ENCODE measurements around the gene NTNG2. TPM values are rescaled to one million over a fixed set of nuclear protein-coding genes. Genes with fewer than 3 reads are reported as not detected.

NTNG2 gene
- total RNA-seq, 2 donors from 2014 or later = 8.3 to 11.5 TPM

DNA sequence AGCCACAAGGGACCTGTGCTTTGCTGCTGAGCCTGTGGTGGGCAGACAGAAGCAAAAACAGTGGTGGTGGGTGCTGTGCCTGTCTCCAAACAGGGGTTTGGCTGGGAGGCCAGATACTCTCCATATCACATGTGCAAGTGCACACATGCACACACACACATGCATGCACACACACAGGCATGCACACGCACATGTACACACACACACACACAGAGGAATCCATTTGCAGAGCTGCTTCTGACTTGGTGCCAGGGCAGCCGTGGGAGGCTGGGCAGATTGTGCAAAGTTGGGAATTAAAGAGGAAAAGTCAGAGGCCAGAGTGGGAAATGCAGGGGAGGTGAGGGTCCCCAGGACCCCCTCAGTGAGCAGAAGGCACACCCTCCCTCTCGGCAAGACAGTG is 71.3 kb downstream of the NTNG2 start:
- Mint-ChIP-seq H3K27me3 (no peaks in the 10 kb centered on the region), H3K36me3 (no peaks in the 10 kb centered on the region), H3K4me1 (ENCODE audit: low read depth in 2 of 2) (peaks cover 0 to 4% of the 10 kb centered on the region in 2 donors), H3K9me3 (no peaks in the 10 kb centered on the region), H3K4me3 (no peak overlapping the region), H3K27ac (no peak overlapping the region)
- ATAC-seq = no peak
- DNase-seq (ENCODE audit: low spot score) = no peak

DNA sequence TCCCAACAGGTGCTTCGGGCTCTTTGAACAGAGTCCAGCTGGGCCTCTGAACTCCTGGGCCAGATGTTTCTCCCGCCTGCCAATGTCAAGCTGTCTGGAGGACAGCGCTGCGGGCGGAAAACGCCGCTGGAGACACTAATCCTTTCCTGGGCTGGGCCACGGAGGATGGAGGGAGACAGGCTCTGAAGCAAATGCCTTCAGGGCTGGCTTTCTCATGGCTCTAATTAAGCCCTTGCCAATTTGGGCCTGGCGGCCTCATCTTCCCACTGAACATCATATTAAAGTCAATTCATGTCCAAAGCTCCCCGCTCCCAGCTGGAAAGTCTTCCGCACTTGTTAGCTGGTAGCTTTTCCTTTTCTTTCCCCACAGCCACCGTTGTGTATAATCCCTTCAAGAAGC is 72.7 kb downstream of the NTNG2 start:
- no peak for DNase-seq (ENCODE audit: low spot score)

DNA sequence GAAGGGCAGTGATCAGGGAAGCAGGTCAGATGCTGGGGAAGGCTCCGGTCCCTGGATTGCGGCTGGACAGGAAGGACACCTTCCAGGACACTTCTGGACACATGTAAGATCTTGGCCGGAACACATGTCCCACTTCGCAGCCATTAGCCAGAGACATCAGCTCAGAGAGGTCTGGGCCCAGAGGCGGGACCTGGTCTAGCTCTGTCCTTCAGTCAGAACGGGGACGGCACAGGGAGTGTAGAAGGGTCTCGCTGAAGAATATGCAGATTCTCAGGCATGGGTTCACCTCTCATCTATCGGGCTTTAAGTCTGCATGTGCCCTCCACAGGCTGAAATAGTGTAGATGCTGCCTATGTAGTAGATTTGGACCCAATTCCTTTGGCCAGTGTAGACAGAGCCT is 73.3 kb downstream of the NTNG2 start:
- H3K4me3 Mint-ChIP-seq = no peak overlapping the region
- H3K9me3 Mint-ChIP-seq = no peaks in the 10 kb centered on the region
- H3K27ac Mint-ChIP-seq = no peak overlapping the region
- ATAC-seq (no peak), DNase-seq (ENCODE audit: low spot score) (no peak)
- peaks cover 0 to 4% of the 10 kb centered on the region in 2 donors for H3K4me1 Mint-ChIP-seq (ENCODE audit: low read depth in 2 of 2)
- H3K36me3 Mint-ChIP-seq = no peaks in the 10 kb centered on the region
- no peaks in the 10 kb centered on the region for H3K27me3 Mint-ChIP-seq

More for the DNA sequence above, 72.7 kb downstream of the NTNG2 start:
- Mint-ChIP-seq H3K27me3 (no peaks in the 10 kb centered on the region), H3K27ac (no peak overlapping the region), H3K36me3 (no peaks in the 10 kb centered on the region), H3K4me1 (ENCODE audit: low read depth in 2 of 2) (peaks cover 0 to 4% of the 10 kb centered on the region in 2 donors), H3K9me3 (no peaks in the 10 kb centered on the region), H3K4me3 (no peak overlapping the region)
- no peak for ATAC-seq

DNA sequence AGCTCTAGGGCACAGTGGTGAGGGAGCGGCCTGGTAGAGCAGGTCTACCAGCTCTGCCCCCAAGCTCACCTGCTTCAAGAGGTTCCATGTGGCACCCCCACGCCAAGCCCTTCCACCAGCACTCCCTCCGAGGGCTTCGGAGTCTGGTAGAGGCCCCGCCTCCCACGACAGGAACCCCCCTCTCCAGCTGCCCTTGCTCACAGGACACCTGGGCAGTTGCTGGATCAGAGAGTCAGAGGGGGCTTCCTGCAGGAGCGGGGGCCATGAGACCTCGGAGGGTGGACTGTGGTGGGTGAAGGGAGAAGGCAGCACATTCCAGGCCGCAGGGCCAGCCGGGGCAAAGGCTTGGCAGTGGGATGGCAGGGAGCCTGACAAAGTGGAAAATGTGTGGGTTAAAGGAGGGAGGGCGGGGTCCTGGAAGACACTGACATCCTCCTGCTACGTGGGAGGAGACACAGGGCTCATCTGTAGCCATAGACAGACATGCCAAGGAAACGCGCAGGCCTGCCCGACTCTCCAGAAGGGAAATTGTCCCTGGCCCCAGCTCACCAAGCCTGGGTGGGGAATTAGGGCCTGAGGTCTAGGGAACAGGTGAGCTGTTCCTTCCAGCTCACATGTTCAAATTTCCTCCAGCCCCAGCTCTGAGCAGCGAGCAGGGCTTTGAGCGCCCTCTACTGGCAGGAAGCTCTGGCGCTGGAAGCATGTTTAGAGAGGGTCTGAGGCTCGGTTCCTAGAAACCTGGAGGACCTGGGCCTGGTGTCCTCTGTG is 74.2 kb downstream of the NTNG2 start:
- Mint-ChIP-seq H3K4me1 (ENCODE audit: low read depth in 2 of 2) (peaks cover 0 to 4% of the 10 kb centered on the region in 2 donors), H3K27me3 (no peaks in the 10 kb centered on the region), H3K4me3 (no peak overlapping the region), H3K27ac (no peak overlapping the region), H3K9me3 (no peaks in the 10 kb centered on the region), H3K36me3 (no peaks in the 10 kb centered on the region)
- peak; percentile 75 for DNase-seq (ENCODE audit: low spot score)
- no peak for ATAC-seq

DNA sequence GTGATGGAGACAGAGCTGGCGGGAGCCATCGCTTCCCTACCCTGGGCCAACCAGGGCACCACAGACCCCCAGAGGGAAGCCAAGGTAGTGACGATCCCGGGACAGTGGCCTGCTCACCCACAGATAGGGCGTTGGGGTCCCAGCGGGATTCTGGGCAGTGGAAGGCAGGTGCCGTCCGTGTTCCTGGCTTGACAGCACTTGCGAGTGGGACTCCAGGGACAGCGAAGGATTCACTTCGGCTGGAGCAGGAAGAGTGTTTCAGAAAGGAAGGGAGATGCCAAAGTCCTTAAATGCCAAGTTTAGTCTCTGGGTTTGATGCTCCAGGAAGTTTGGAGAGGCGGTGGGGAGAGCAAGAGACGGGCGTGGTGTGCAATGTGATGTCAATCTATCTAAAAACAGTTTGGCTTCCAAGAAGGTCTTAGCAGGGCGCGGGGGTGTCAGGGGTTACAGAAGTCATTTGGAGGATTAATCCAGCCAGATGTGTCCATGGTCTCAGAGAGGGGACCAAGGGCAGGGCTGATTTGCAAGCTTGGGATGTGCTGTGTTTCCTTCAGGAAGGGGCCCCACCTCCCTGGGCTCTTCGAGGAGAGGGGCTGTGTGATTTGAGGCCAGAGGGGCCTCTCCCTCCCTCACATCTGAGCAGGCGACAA is 74.9 kb downstream of the NTNG2 start:
- Mint-ChIP-seq H3K36me3 (no peaks in the 10 kb centered on the region), H3K27me3 (no peaks in the 10 kb centered on the region), H3K4me1 (ENCODE audit: low read depth in 2 of 2) (peaks cover 3 to 4% of the 10 kb centered on the region in 2 donors), H3K9me3 (no peaks in the 10 kb centered on the region), H3K27ac (no peak overlapping the region), H3K4me3 (no peak overlapping the region)
- no peak for DNase-seq (ENCODE audit: low spot score)
- no peak for ATAC-seq

DNA sequence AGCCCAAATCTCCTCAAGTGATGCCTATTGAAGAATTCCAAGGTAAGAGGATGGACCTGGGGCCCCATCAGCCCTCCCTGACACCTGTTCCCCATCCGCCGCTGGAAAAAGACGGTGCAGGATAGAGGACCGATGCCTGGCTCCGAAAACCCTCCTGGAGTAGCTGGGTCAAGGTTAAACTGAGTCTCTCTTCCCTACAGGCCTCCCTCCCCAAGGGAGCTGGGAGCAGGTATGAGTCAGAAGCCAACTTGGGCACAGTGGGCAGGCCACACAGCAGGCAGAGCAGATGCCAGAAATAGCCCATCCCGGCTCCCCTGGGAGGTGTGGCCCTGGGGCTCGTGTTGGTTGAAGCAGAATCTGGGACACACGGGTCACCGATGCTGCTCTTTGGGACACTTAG is 75.6 kb downstream of the NTNG2 start:
- Mint-ChIP-seq H3K4me3 (no peak overlapping the region), H3K27me3 (no peaks in the 10 kb centered on the region), H3K36me3 (no peaks in the 10 kb centered on the region), H3K27ac (no peak overlapping the region), H3K4me1 (ENCODE audit: low read depth in 2 of 2) (peaks cover 7% of the 10 kb centered on the region in 2 donors), H3K9me3 (no peaks in the 10 kb centered on the region)
- DNase-seq (ENCODE audit: low spot score) (no peak), ATAC-seq (no peak)

DNA sequence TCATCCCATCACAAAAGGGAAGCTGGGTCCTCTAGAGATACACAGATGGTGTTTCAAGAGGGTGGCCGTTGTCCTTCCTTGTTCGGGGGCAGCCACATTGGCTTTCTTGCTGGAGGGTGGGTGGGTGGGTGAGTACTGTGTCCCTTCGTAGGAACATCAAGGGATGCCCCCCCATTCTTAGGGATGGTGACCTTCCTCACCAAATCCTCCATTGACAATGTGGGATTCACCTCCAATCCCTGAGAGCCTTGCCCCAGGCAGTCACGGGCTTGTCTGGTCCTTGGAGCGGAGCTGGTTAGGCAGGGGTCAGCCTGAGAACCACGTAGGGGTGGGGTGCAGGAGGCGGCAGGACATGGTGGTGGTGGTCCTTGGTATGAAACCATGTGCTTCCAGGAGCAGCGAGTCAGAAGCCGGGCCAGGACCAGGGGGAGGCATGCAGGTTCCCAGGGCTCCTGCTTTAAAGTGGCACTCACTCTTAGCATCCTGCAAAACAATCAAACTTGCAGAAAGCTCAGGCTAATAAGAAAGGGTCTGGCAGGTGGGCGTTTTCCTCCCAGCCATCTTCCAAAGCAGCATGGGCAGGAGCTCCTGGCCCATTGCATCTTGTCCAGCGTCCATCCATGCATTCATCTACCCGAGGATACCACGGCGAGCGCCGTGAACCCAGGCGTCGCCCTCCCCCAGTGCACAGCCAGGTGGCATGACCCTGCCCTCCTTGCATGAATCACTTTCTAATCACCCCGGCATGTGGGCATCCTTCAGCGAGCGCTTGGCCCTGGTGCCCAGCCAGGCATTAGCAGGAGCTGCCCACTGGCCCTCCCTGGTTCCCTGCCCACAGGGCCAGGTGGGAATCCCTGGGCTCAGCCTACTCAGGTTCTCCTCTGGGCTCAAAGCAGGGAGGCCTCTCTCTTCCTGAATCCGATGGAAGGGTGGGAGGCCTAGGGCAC is 76.4 kb downstream of the NTNG2 start:
- no peaks in the 10 kb centered on the region for H3K27me3 Mint-ChIP-seq
- H3K36me3 Mint-ChIP-seq = no peaks in the 10 kb centered on the region
- DNase-seq (ENCODE audit: low spot score) (no peak), ATAC-seq (no peak)
- H3K4me1 Mint-ChIP-seq (ENCODE audit: low read depth in 2 of 2) = peaks cover 9 to 10% of the 10 kb centered on the region in 2 donors
- no peak overlapping the region for H3K4me3 Mint-ChIP-seq
- H3K9me3 Mint-ChIP-seq = no peaks in the 10 kb centered on the region
- H3K27ac Mint-ChIP-seq = no peak overlapping the region

DNA sequence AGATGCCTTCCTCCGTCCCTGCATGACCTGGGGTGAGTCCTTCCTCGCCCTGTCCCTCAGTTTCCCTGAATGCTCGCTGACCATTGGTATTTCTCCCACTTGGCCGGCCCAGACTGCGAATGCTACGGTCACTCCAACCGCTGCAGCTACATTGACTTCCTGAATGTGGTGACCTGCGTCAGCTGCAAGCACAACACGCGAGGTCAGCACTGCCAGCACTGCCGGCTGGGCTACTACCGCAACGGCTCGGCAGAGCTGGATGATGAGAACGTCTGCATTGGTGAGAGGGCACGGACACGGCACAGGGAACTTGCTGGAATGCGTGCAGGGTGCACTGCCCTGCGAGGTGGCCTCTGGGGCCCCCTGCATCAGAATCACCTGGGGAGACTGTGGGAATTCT is 77.1 kb downstream of the NTNG2 start:
- no peaks in the 10 kb centered on the region for H3K9me3 Mint-ChIP-seq
- H3K27me3 Mint-ChIP-seq = no peaks in the 10 kb centered on the region
- ATAC-seq (no peak), DNase-seq (ENCODE audit: low spot score) (no peak)
- no peaks in the 10 kb centered on the region for H3K36me3 Mint-ChIP-seq
- H3K4me1 Mint-ChIP-seq (ENCODE audit: low read depth in 2 of 2) = peaks cover 9 to 10% of the 10 kb centered on the region in 2 donors
- no peak overlapping the region for H3K4me3 Mint-ChIP-seq
- no peak overlapping the region for H3K27ac Mint-ChIP-seq

DNA sequence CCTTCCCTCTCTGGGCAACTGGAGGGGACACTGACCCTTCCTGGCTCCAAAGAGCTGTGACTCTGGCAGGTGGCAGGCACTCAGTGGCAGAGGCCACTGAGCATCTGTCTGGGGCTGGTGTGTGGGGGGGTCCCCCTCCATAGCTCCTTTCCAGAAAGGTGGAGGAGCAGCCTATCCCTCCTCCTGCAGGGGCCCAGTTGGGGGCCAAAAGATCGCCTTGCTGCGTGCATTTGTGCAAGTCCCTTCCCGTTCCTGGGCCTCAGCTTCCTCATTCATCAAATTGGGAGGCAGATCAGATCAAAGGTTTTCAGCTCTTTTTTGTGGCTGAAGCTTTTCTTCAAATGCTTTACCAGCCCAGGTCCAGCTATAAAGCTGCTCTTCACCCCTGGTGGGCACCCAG is 77.7 kb downstream of the NTNG2 start:
- no peaks in the 10 kb centered on the region for H3K9me3 Mint-ChIP-seq
- H3K27me3 Mint-ChIP-seq = peaks cover 0 to 1% of the 10 kb centered on the region in 2 donors
- no peaks in the 10 kb centered on the region for H3K36me3 Mint-ChIP-seq
- no peak overlapping the region for H3K27ac Mint-ChIP-seq
- DNase-seq (ENCODE audit: low spot score) (no peak), ATAC-seq (no peak)
- H3K4me3 Mint-ChIP-seq = no peak overlapping the region
- peaks cover 9 to 10% of the 10 kb centered on the region in 2 donors for H3K4me1 Mint-ChIP-seq (ENCODE audit: low read depth in 2 of 2)

DNA sequence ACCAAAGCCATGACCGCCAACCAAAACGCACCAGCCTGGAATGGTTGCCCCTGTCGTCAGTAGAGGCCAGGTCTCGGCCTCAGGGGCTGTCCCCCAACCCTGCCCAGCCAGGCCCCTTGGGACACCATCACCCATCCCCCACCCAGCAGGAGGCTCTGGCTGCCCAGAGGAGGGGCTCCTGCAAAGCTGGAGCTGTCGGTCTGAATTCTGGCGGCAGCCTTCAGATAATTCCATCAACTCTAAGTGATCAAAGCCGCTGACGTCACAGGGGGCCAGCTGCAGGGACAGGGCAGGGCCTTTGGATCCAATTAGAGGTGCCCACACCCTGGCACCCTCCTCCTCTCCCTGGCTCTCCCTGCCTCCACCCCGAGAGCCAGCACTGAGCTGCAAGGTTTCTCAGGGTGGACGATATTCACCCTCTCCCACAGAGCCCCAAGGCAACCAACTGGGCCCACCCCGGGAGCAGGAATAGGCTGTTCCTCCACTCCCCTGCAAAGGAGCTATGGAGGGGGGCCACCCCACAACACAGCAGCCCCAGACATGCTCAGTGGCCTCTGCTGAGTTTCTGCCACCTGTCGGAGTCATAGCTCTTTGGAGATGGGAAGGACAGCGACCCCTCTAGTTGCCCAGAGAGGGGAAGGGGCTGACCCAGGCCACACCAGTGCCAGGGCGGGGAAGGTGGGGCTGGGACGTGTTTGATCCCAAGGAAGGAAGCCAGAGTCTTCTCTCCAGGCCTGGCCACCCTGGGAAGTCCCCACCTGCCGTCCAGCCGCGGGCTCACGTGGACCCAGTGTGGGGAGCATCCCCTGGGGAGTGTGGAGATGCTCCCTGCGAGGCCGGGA is 78.4 kb downstream of the NTNG2 start:
- peaks cover 9 to 10% of the 10 kb centered on the region in 2 donors for H3K4me1 Mint-ChIP-seq (ENCODE audit: low read depth in 2 of 2)
- DNase-seq (ENCODE audit: low spot score) = no peak
- peaks cover 0 to 2% of the 10 kb centered on the region in 2 donors for H3K27me3 Mint-ChIP-seq
- H3K4me3 Mint-ChIP-seq = peak overlapping the region; percentile 96
- no peak for ATAC-seq
- H3K36me3 Mint-ChIP-seq = no peaks in the 10 kb centered on the region
- no peak overlapping the region for H3K27ac Mint-ChIP-seq
- H3K9me3 Mint-ChIP-seq = no peaks in the 10 kb centered on the region

DNA sequence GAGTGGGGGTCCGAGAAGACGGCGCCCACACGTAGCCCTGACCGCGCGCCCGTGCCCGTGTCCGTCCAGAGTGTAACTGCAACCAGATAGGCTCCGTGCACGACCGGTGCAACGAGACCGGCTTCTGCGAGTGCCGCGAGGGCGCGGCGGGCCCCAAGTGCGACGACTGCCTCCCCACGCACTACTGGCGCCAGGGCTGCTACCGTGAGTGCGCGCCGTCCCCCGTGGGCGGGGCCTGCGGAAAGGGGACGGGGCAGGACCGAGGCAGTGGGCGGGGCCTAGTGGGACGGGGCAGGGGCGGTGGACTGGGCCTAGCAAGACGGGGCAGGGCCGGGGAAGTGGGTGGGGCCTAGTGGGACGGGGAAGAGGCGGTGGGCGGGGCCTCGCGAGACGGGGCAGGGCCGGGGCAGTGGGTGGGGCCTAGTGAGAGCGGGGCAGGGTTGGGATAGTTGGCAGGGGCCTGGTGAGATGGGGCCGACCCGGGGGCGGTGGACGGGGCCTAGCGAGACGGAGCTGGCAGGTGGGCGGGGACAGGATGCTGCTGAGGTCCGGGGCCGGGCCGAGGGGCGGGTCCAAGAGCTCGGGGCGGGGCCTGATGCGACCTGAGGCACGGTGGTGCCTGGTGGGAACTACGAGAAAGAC is 79.1 kb downstream of the NTNG2 start:
- Mint-ChIP-seq H3K9me3 (no peaks in the 10 kb centered on the region), H3K27me3 (peaks cover 0 to 2% of the 10 kb centered on the region in 2 donors), H3K36me3 (no peaks in the 10 kb centered on the region), H3K27ac (peak overlapping the region in 1 of 2 donors; percentile 82), H3K4me1 (ENCODE audit: low read depth in 2 of 2) (peaks cover 9 to 10% of the 10 kb centered on the region in 2 donors), H3K4me3 (peak overlapping the region; percentile 96)
- DNase-seq (ENCODE audit: low spot score) (peak; percentile 98), ATAC-seq (peak; percentile 95)

DNA sequence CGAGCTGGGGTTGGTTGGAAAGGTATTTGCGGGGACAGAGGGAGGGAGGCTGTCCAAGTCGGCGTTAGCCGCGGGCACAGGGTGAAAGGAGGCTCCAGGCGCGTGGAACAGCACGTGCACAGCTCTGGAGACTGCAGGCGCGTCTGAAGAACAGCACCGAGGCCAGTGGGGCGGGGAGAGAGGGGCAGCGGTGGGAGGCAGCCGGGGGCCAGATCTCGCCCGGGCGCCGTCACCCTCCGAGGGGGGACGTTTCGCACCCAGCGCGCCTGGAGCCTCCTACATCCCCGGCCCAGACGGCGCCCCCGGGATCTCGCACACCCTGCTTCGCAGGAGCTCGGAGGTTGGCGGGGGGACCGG is 79.6 kb downstream of the NTNG2 start:
- Mint-ChIP-seq H3K9me3 (no peaks in the 10 kb centered on the region), H3K27me3 (peaks cover 0 to 2% of the 10 kb centered on the region in 2 donors), H3K4me1 (ENCODE audit: low read depth in 2 of 2) (peaks cover 9% of the 10 kb centered on the region in 2 donors), H3K27ac (peak overlapping the region in 1 of 2 donors; percentile 82), H3K36me3 (no peaks in the 10 kb centered on the region), H3K4me3 (peak overlapping the region; percentile 96)
- ATAC-seq = peak in 1 of 2 donors; percentile 0
- peak; percentile 60 for DNase-seq (ENCODE audit: low spot score)
